GM19240 (cell line): ENCODE results near the gene PKD1L1.
"Not testable (repeated sequence)": the region's sequence is repeated elsewhere in the genome, so short reads cannot be mapped to it uniquely, and the experiment has no call there.

ENCODE experiments used
- DNase-seq: peaks from one replicate; pipeline ENCODE4 v3.0.0; 2011; ENCODE audit warnings: low spot score; ENCODE audit not compliant: insufficient read length

PKD1L1 gene, protein sequence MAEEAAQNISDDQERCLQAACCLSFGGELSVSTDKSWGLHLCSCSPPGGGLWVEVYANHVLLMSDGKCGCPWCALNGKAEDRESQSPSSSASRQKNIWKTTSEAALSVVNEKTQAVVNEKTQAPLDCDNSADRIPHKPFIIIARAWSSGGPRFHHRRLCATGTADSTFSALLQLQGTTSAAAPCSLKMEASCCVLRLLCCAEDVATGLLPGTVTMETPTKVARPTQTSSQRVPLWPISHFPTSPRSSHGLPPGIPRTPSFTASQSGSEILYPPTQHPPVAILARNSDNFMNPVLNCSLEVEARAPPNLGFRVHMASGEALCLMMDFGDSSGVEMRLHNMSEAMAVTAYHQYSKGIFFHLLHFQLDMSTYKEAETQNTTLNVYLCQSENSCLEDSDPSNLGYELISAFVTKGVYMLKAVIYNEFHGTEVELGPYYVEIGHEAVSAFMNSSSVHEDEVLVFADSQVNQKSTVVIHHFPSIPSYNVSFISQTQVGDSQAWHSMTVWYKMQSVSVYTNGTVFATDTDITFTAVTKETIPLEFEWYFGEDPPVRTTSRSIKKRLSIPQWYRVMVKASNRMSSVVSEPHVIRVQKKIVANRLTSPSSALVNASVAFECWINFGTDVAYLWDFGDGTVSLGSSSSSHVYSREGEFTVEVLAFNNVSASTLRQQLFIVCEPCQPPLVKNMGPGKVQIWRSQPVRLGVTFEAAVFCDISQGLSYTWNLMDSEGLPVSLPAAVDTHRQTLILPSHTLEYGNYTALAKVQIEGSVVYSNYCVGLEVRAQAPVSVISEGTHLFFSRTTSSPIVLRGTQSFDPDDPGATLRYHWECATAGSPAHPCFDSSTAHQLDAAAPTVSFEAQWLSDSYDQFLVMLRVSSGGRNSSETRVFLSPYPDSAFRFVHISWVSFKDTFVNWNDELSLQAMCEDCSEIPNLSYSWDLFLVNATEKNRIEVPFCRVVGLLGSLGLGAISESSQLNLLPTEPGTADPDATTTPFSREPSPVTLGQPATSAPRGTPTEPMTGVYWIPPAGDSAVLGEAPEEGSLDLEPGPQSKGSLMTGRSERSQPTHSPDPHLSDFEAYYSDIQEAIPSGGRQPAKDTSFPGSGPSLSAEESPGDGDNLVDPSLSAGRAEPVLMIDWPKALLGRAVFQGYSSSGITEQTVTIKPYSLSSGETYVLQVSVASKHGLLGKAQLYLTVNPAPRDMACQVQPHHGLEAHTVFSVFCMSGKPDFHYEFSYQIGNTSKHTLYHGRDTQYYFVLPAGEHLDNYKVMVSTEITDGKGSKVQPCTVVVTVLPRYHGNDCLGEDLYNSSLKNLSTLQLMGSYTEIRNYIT (N-terminal part only)

GRCh38 chr7:47948141-47948790, at the start of gene PKD1L1:
PKD1L1 (minus strand) TSS chr7:47948466; CDS start chr7:47948440, 26 bp downstream.
- no peak for DNase-seq

DNA sequence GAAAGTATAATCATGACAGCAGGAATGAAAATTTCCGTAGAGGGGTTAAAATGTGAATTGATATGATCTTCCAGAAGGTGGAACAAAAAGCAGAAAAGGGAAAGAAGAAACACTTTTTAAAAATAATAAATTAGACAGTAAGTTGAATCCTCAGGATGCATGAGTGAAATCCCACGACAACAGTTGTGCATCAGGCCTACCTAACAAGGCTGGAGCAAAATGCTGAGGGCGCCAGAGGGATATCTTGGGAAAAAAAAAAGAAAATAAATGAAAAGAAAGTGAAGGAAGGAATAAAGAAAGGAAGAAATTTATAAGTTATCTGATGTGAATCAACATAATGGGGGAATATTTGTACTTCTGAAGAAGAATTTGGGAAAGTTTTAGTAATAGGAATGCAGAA, 44.2 kb upstream of the PKD1L1 start:
- no peak for DNase-seq

- peak; percentile 77 for DNase-seq
Measured at GRCh38 chr7:47991741-47992311, 43.6 kb upstream of the PKD1L1 start.

GRCh38 chr7:47991270-47991669, 43.0 kb upstream of the PKD1L1 start:
- DNase-seq: no peak

- DNase-seq: no peak
Measured at GRCh38 chr7:47990592-47990991, 42.3 kb upstream of the PKD1L1 start.

DNA sequence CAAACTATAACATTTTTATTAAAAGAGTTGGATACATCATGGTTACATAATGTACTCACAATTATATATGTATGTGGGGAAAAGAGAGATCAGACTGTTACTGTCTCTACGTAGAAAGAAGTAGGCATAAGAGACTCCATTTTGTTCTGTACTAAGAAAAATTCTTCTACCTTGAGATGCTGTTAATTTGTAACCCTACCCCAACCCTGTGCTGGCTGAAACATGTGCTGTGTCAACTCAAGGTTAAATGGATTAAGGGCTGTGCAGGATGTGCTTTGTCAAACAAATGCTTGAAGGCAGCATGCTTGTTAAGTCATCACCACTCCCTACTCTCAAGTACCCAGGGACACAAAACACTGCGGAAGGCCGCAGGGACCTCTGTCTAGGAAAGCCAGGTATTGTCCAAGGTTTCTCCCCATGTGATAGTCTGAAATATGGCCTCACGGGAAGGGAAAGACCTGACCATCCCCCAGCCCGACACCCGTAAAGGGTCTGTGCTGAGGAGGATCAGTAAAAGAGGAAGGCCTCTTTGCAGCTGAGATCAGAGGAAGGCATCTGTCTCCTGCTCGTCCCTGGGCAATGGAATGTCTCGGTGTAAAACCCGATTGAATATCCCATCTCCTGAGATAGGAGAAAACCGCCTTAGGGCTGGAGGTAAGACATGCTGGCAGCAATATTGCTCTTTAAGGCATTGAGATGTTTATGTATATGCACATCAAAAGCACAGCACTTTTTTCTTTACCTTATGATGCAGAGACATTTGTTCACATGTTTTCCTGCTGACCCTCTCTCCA, 41.5 kb upstream of the PKD1L1 start:
- not testable (repeated sequence) for DNase-seq

DNA sequence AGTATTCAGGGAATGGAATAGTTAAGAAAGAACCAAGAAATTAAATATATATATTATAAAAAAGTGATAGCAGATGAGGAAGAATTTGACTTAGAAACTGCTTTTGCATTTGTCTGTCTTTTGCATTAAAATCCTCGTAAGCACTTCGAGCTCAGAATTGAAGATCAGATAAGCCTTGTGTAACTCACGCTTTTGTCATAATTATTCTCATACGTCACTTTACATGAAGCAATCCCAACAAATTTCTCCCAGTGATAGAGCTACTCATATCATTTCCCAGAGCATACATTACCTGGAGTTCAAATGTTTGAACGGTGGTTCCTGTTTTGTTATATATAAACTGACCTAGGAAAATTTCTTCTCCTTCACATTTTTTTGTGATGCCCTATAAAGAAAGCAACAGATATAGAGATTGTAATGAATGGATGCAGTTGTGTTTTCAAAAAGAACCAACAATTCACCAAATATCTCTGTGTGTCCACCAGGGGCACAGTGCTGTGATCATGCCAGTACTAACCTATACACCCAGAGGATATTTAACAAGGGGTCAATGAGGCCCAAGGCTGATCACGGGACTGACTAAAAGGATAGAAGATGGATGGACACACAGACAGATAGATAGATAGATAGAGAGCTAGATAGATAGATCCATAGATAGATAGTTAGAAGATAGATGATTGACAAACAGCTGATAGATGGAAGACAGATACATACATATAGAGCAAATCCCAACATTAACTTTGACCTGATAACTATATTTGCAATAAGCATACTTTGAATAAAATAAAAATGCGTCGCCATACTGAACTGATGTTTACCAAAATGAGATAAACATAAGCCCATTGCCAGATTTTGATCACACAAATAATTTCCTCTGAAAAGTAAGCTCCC, 40.5 kb upstream of the PKD1L1 start:
- DNase-seq: no peak

GRCh38 chr7:47982610-47983009, 34.3 kb upstream of the PKD1L1 start:
- no peak for DNase-seq

- DNase-seq: not testable (repeated sequence)
Measured at GRCh38 chr7:47980648-47981047, 32.4 kb upstream of the PKD1L1 start.

GRCh38 chr7:47979832-47980181, 31.5 kb upstream of the PKD1L1 start:
- no peak for DNase-seq

DNA sequence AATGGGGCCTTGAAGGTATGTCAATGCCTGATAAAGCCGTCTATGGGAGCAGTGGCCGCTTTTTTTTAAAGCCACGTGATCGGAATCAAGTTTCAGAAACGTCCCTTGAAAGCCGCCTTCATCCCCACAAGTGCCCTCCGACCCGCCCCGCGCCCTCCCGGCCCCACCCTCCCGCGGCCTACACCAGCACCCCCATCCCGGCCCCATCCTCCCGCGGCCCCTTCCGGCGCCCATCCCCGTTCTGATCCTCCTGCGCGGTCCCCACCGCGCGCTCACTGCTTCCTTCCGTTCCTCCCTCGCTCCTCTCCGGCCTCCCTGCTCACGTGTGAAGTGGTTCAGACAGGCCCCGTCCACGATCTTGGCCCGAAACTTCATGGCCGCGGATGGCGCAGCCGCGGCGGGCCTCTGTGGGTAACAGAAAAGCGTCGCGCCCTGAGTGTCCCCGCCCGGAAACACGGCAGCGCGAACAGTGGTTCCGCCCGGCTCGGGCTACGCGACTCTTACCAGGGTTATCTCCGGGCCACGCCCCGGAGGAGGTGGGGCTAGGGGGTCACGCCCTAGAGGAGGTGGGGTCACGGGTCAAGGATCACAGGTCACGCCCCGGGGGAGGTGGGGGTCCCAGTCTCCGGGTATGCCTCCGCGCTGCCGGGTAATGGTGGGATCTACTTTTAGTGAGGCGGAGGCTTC, 31.0 kb upstream of the PKD1L1 start, which contains the start of gene HUS1:
Gene HUS1 (minus strand): TSS at position 471 of the 687 bp plus-strand sequence. CDS start 96 bp downstream, at position 375.
- DNase-seq: peak; percentile 68

GRCh38 chr7:47978790-47979144, 30.5 kb upstream of the PKD1L1 start:
- DNase-seq: no peak

- no peak for DNase-seq
Measured at GRCh38 chr7:47973739-47974138, 25.5 kb upstream of the PKD1L1 start.

- DNase-seq: no peak
Measured at GRCh38 chr7:47970761-47971160, 22.5 kb upstream of the PKD1L1 start.

DNA sequence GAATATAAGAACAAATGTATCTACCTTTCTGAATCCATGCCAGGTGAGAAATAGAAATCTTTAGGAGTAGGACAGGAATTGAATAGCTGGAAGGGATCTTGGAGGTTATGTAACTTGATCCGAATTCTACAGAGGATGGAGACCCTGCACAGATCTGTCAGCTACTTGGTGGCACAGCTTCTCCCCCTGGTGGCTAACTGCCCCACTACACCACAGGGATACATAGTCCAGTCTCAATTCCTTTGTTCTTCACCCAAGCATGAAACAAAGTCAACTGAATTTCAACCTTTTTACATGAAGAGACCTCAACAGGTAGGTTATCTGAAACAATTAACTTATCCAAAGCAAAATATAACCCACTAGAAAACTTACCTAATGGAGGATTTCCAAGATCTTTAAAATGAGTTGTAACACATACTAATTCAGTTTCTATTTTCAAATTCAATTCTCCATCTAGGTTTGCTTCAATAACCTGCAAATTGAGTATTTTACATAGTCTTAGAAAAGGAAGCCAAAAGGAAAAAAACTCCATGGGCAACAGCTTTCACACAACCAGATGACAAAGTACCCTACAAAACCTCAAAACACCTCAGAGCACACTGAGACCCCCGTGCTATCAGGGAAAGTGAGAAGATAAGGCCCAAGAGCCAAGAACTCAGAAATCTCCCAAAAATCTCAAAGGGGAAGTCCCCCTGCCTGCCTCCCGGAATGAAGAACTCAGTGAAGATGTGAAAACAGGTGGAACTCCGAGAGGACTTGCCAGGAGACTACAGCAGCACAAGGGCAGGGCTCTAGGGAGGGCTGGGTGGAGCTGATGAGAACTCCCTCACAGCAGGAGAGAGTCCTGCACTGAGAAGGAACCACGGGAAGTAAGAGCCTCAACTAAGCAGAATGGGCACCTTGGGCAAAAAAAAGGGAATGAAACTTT, 20.8 kb upstream of the PKD1L1 start:
- DNase-seq: peak; percentile 65

DNA sequence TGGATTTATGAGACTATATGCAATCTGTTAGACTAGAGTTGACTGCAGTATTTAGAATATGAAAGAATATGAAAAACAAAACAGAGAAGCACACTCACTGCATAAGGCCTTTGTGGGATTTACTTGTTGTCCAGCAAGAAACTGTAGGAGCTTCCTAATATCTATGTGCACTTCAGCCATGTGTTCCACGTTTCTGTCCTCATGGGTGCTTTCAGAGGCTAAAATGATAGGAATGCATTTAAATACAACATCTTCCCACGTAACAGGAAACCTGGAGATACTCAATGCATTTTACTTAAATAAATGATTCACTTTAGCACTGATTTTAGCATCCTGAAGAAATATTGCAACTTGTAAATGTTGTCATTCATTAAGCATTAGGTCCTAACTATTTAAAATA, 19.4 kb upstream of the PKD1L1 start:
- no peak for DNase-seq

DNA sequence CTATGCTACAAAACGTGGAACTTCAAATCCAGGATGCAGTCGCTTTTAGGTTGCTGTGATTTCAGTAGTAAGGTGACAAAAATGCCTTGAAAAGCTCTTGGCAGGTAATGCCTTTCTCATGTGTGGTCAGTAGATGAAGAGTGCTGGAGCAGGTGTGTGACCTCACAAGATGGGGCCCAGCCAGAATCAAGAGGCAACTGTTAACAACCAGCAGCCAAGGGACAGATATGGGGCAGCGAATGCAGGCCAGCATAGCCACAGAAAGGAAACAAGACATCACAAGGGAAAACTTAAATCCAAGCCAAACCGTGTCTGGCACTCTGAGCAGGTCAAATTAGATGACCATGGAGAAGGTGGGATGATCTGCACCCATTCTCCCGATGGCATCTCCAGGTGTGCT, 18.9 kb upstream of the PKD1L1 start:
- DNase-seq: no peak
